Spinal cord (tissue), 10 donors: ENCODE results near the gene FAM222A. TPM values are rescaled to one million over a fixed set of nuclear protein-coding genes. Genes with fewer than 3 reads are reported as not detected.

Experiments
- DNase-seq, 6 donors: peaks; one replicate each; pipeline versions ENCODE4 v3.0.0 to v3.0.0-alpha.2; 2013 to 2015; ENCODE audit warnings: low spot score in 6 of 6, low read depth in 4 of 6
- H3K27ac ChIP-seq: one replicate; pipeline ENCODE4 v1.5.1; 2013; ENCODE audit warnings: low read depth, low read length, control low read depth
- H3K27me3 ChIP-seq: one replicate; pipeline ENCODE4 v1.6.1; 2013; ENCODE audit warnings: low read length; ENCODE audit not compliant: control insufficient read depth, insufficient read depth
- H3K36me3 ChIP-seq: one replicate; pipeline ENCODE4 v1.6.1; 2013; ENCODE audit warnings: low read length; ENCODE audit not compliant: control insufficient read depth, insufficient read depth
- H3K4me1 ChIP-seq: one replicate; pipeline ENCODE4 v1.6.1; 2013; ENCODE audit warnings: low read length; ENCODE audit not compliant: control insufficient read depth, insufficient read depth
- H3K4me3 ChIP-seq: one replicate; pipeline ENCODE4 v1.5.1; 2013; ENCODE audit warnings: low read depth, low read length, control low read depth
- H3K9me3 ChIP-seq: one replicate; pipeline ENCODE4 v1.6.1; 2013; ENCODE audit warnings: low read length; ENCODE audit not compliant: control insufficient read depth, insufficient read depth
- WGBS: methylation state at CpG from one replicate; pipeline ENCODE4 v1.1.5; 2013; ENCODE audit warnings: missing lambda C conversion rate; ENCODE audit not compliant: insufficient coverage; 5-methylcytosine and 5-hydroxymethylcytosine counted together
- long read RNA-seq, 4 donors: transcript quantifications; one replicate each; lab custom pipeline, GENCODE V29; 2026
- polyA plus RNA-seq, 2 donors: library from polyadenylated mRNA; unstranded; fragments of 120-200 nt; gene quantifications; one replicate each; pipeline ENCODE4 v1.2.1, GENCODE V29; 2013; ENCODE audit not compliant: insufficient read length in 2 of 2
- total RNA-seq, 2 donors: library from RNA; depleted of rRNA in 1 of 2; stranded (reverse); fragments of 120-200 nt in 1 of 2; fragments of >200 nt in 1 of 2; gene quantifications; one replicate each; pipeline versions ENCODE4 v1.2.3 to v1.2.4, GENCODE V29; 2013 to 2014
- donor health status: healthy.

FAM222A gene
- total RNA-seq = 1 to 10 TPM; 5.2 to 7.3 TPM
- polyA plus RNA-seq = 10 to 100 TPM; 21.9 to 25.0 TPM
- long read RNA-seq, donor 1, transcript FAM222A-202 (3 exons, 3,294 nt) = major isoform, 9 of 9 reads
- long read RNA-seq, donor 1, partial matches to known transcripts = 0 of 9 reads
- long read RNA-seq, donor 1, other reads (novel, unspliced or antisense) = 0 of 9 reads
- long read RNA-seq, donor 2, partial matches to known transcripts = 5 of 9 reads
- long read RNA-seq, donor 2, other reads (novel, unspliced or antisense) = 0 of 9 reads
- long read RNA-seq, donor 3, partial matches to known transcripts = 0 of 3 reads
- long read RNA-seq, donor 3, other reads (novel, unspliced or antisense) = 0 of 3 reads
- long read RNA-seq, donor 4 = 0 reads

DNA sequence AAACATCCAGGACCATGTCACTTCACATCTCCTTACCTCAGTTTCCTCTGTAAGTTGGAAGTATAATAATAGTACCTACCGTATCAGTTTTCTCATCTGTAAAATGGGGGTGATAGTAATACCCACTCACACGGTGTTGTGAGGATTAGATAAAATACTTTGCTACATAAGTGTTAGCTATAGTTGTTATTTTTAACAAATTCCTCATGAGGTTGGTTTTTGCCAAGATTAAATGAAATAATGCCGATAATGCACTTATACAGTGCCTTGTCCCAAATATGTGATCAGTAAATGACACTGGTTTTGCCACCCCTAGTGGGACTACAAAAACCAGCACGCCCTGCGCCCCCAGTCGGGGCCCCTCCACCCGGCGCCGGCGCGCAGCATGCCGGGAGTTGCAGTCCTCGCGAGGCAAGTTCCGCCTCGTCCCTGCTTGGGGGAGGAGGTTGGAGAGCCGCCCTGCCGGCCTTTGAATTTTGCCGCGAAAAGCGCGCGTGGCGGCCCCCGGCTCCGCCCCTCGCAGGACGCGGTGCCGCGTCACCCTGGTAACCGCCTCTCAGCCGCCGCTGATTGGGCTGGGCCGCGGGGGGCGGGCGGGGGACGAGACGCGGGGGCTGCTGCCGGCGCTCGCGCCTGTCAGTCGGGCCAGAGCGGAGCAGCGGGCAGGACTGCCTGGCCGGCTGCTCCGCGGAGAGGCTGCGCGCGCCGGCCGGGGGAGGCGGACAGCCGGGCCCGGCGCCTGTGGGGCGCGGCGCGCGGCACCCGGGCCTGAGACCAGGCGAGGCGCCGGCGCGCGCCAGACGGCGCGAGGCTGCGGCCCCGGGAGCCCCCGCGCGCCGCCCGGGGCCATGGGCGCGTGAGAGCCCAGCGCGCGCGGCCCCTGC, at the start of gene FAM222A:
TSS of gene FAM222A (plus strand) at position 639 of the 884 bp plus-strand sequence. CDS start 30,322 bp downstream, outside the sequence.
- peak; percentile 85 to 99 (median 95) for DNase-seq
- WGBS = under 1% methylated on average over 83 of the region's 88 CpGs
- H3K4me1 ChIP-seq = peaks cover 53% of the 10 kb centered on the region

DNA sequence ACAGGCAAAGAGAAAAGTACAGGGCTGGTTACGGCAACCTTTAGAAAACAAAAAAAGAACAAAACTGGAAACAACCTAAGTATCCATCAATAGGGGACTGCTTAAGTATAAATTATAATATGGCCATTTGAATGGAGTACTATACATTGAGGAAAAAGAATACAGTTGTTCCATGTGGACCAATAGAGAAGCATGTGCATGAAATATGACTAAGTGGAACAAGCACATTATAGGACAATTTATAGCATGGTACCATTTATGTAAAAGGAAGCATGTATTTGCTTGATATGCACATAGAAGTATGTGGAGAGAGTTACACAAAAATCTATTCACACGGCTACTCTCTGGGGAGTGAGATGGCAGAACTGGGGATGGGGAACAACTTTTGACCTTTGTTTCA, 49.2 kb upstream of the FAM222A start:
- DNase-seq = no peak
- H3K9me3 ChIP-seq = no peaks in the 10 kb centered on the region
- H3K27me3 ChIP-seq = peaks cover 3% of the 10 kb centered on the region
- H3K36me3 ChIP-seq = no peaks in the 10 kb centered on the region
- no peaks in the 10 kb centered on the region for H3K4me1 ChIP-seq
- no peak overlapping the region for H3K27ac ChIP-seq
- WGBS = no CpG with 5 or more reads among the region's 2 CpGs
- no peak overlapping the region for H3K4me3 ChIP-seq

More for the DNA sequence above, at the start of gene FAM222A:
- H3K36me3 ChIP-seq = peaks cover 9% of the 10 kb centered on the region
- no peak within 1 kb of the TSS for H3K27ac ChIP-seq
- peaks cover 26% of the 10 kb centered on the region for H3K27me3 ChIP-seq
- peak within 1 kb of the TSS; percentile 54 for H3K4me3 ChIP-seq
- no peaks in the 10 kb centered on the region for H3K9me3 ChIP-seq

GRCh38 chr12:109666068-109666467, 47.6 kb upstream of the FAM222A start:
- Histone ChIP-seq H3K27ac (no peak overlapping the region), H3K36me3 (no peaks in the 10 kb centered on the region), H3K4me1 (no peaks in the 10 kb centered on the region), H3K27me3 (peaks cover 3% of the 10 kb centered on the region), H3K4me3 (no peak overlapping the region), H3K9me3 (no peaks in the 10 kb centered on the region)
- no peak for DNase-seq
- no CpG with 5 or more reads among the region's 1 CpG for WGBS

- DNase-seq = peak in 2 of 6 donors; percentile 33 to 91
- Histone ChIP-seq H3K27me3 (peaks cover 5% of the 10 kb centered on the region), H3K4me3 (no peak overlapping the region), H3K9me3 (no peaks in the 10 kb centered on the region), H3K27ac (no peak overlapping the region), H3K4me1 (no peaks in the 10 kb centered on the region), H3K36me3 (no peaks in the 10 kb centered on the region)
- 24% methylated on average over 7 of the region's 10 CpGs for WGBS
Observed at GRCh38 chr12:109670731-109671130, 42.9 kb upstream of the FAM222A start.

- WGBS = 44% methylated on average over 1 of the region's 3 CpGs
- no peak for DNase-seq
- H3K9me3 ChIP-seq = no peaks in the 10 kb centered on the region
- no peaks in the 10 kb centered on the region for H3K36me3 ChIP-seq
- H3K27ac ChIP-seq = no peak overlapping the region
- no peaks in the 10 kb centered on the region for H3K4me1 ChIP-seq
- peaks cover 5% of the 10 kb centered on the region for H3K27me3 ChIP-seq
- no peak overlapping the region for H3K4me3 ChIP-seq
Observed at GRCh38 chr12:109671502-109671901, 42.1 kb upstream of the FAM222A start.

GRCh38 chr12:109673379-109673778, 40.2 kb upstream of the FAM222A start:
- no peaks in the 10 kb centered on the region for H3K9me3 ChIP-seq

DNA sequence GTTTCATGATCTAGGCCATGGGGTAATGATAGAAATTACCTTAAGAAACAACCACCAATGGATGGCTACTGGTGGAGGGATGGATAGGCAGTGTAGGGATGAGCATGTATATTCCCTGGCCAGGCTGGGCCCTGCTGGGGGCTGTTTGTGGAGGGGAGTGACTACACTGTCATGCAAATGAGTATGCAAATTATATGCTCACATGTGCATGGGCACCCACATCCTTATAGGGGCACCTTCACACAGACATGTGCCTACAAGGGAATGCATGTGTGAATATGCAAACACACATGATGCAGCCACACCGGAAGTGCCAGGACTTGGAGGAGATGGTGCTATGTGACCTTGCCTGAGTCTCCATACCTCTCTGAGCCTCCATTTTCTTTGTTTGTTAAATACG, 39.7 kb upstream of the FAM222A start:
- Histone ChIP-seq H3K4me1 (peaks cover 13% of the 10 kb centered on the region), H3K4me3 (no peak overlapping the region), H3K36me3 (no peaks in the 10 kb centered on the region), H3K27me3 (peaks cover 2% of the 10 kb centered on the region), H3K9me3 (no peaks in the 10 kb centered on the region), H3K27ac (no peak overlapping the region)
- 100% methylated on average over 1 of the region's 2 CpGs for WGBS
- DNase-seq = no peak

More at GRCh38 chr12:109673379-109673778, 40.2 kb upstream of the FAM222A start:
- no peaks in the 10 kb centered on the region for H3K36me3 ChIP-seq
- peaks cover 2% of the 10 kb centered on the region for H3K27me3 ChIP-seq
- H3K4me1 ChIP-seq = peaks cover 8% of the 10 kb centered on the region
- no peak overlapping the region for H3K27ac ChIP-seq
- DNase-seq = no peak
- 100% methylated on average over 1 of the region's 3 CpGs for WGBS
- no peak overlapping the region for H3K4me3 ChIP-seq

- Histone ChIP-seq H3K27me3 (peaks cover 2% of the 10 kb centered on the region), H3K4me1 (peaks cover 18% of the 10 kb centered on the region), H3K4me3 (no peak overlapping the region), H3K36me3 (no peaks in the 10 kb centered on the region), H3K27ac (no peak overlapping the region), H3K9me3 (no peaks in the 10 kb centered on the region)
- 73% methylated on average over 4 of the region's 6 CpGs for WGBS
- DNase-seq = no peak
Observed at GRCh38 chr12:109675411-109675810, 38.2 kb upstream of the FAM222A start.

DNA sequence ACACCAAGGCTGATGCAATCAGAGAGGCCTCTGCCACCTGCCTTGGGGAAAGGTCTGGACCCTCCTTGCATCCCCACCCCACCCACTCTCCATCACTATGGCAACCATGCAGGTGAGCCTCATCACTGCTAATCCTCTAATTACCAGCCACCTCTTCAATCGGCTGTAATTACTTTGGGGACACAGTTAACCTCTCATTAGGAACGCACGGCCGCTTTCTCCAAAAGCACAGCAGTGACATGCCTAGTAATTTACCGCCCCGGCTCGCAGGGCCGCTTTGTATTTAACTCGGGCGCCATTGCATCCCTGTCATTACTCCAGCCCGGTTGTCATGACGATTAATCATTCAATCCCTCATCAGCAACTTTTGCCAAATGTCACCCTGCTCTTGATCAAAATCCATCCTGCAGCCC, 36.3 kb upstream of the FAM222A start:
- H3K27ac ChIP-seq = no peak overlapping the region
- peaks cover 18% of the 10 kb centered on the region for H3K4me1 ChIP-seq
- H3K27me3 ChIP-seq = peaks cover 2% of the 10 kb centered on the region
- no peak overlapping the region for H3K4me3 ChIP-seq
- no peaks in the 10 kb centered on the region for H3K9me3 ChIP-seq
- DNase-seq = peak in 3 of 6 donors; percentile 31 to 88 (median 71)
- no peaks in the 10 kb centered on the region for H3K36me3 ChIP-seq
- 15% methylated on average over 12 of the region's 12 CpGs for WGBS
